ENCODE measurements around the gene PDE6G.
"Not testable (repeated sequence)": the region's sequence is repeated elsewhere in the genome, so short reads cannot be mapped to it uniquely, and the experiment has no call there.

The PDE6G gene

GRCh38 chr17:81635431-81635830, 20.9 kb downstream of the PDE6G start:
- DNase-seq (ENCODE audit: low spot score) = no peak

DNA sequence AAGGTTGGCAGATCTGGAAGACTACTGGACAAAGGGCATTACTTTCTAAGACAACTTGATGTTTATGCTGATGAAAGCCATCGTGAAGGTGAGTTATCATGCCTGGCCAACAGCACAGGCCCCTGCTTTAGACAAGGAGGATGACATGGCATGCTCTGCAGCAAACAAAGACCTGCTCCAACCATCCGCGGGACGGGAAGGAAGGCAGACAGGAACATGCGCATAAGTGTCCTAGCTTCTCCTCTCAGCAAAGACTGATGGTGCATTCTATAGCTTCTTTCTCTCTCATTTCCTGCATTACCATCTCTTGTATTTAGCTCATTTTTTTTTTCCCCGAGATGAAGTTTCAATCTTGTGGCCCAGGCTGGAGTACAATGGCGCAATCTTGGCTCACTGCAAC, 24.9 kb downstream of the PDE6G start:
- no peak for DNase-seq (ENCODE audit: low spot score)

GRCh38 chr17:81630274-81630673, 26.1 kb downstream of the PDE6G start:
- DNase-seq (ENCODE audit: low spot score) = no peak

GRCh38 chr17:81621494-81622130, 34.7 kb downstream of the PDE6G start:
- peak; percentile 24 for DNase-seq (ENCODE audit: low spot score)

GRCh38 chr17:81618307-81618706, 38.0 kb downstream of the PDE6G start:
- not testable (repeated sequence) for DNase-seq (ENCODE audit: low spot score)

DNA sequence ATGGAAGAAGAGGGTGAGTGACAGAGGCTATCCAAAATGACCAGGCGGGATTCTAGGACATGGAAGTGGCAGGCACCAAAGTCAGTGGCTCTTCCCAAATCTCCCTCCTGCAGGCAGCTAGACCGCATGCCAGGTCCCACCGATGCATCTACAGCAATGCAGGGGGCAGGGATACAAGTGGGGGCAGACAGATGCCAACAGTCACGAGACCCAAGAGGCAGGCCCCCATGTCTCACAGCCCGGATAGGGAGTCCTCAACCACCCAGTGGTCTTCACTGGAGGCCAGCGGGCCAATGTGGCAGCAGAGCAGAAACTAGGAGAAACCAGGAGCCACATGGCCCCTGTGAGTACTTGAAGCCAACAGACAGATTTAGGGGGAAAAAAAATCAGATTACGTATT, 39.5 kb downstream of the PDE6G start:
- no peak for DNase-seq (ENCODE audit: low spot score)

GRCh38 chr17:81615401-81615930, 40.9 kb downstream of the PDE6G start:
- DNase-seq (ENCODE audit: low spot score) = no peak

- DNase-seq (ENCODE audit: low spot score) = peak; percentile 24
These were observed 44.0 kb downstream of the PDE6G start for GRCh38 chr17:81612172-81612970.

DNA sequence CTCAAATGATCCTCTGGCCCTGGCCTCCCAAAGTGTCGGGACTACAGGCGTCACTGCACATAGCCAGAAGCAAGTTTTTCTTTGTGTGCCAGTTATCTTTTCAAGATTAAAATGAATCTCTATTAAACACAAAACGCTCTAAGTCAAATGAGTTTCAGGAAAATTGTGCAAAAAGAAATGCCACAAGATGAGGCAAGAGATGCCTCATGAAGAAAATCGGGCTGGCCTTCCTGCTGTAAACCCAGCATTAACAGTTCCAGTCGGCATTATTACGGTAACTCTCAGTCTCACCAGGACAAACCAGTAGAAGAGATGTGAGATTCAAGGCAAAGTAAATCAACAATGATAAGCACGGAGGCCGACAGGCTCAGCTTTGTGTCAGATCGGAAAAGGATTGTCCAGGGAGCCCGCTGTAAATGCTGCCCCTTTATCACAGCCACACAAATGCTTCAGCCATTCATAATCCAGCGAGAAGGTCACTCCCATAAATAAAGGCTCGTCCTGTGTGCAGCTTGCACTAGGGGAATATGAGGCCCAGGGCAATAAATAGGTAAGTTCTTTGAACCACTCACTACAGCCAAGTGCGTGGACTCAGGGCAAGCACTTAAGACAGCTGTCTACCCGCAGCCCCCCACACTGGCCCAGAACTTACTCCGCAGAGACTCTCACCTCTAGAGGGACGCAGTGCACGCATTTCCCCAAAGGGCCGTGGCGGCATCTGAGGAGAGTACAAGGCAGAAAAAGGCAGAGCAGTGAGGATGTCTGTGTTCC, 46.6 kb downstream of the PDE6G start:
- no peak for DNase-seq (ENCODE audit: low spot score)

- DNase-seq (ENCODE audit: low spot score) = no peak
These were observed 47.7 kb downstream of the PDE6G start for GRCh38 chr17:81608605-81609004.

GRCh38 chr17:81608082-81608481, 48.3 kb downstream of the PDE6G start:
- DNase-seq (ENCODE audit: low spot score) = no peak

DNA sequence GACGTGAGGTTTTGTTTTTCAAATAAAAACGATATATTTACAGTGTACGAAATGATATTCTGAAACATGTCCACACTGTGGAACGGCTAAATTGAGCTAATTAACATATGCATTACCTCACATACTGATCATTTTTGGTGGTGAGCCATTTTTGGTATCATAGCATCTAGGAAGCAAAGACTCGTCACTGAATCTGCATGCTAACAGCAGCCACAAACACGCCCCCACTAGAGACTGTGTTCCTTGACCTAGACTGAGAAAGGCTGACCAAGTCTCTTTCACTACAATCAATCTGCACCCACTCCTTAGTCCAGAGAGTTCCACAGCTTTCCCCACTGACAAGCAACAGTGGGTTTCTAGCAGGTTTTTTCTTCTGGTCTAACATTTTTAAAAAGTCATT, 48.9 kb downstream of the PDE6G start:
- DNase-seq (ENCODE audit: low spot score) = no peak

DNA sequence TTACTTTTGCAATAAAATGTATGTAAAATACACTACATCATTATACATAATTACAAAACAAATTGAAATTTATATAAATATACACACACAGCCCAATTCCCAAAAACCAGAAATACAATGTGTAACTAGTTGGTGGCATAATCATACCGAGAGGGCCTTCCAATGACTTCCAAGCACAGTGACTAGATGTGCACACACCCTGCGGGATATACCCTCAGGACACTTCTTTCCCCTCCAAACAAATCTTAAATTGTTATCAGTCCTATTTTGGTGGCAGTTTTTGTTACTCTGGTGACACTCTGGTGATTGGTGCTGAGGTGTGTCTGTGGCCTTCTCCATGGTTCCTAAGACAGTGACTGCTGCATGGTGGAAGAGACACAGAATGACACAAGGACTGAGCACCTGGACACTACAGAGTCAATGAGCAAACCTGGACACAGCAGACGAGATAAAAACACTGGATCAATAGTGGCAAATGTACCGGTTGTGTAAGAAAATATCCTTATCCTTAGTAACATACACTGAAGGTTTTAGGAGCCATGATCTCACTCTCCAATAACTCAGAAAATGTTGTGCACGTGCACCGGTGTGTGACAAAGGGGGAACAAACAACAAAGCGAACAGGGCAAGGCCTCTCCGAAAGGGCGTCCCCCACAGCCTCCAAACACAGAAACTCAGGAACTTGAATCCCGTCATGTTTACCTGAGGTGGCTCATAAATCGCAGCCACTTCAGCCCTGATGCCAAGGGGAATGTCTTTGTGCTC, 52.3 kb downstream of the PDE6G start:
- no peak for DNase-seq (ENCODE audit: low spot score)

- DNase-seq (ENCODE audit: low spot score) = peak; percentile 81
These were observed 54.7 kb downstream of the PDE6G start for GRCh38 chr17:81601525-81602120.
